Mucosa of descending colon (tissue), 3 donors: ENCODE measurements around the gene SYNE2. TPM values are rescaled to one million over a fixed set of nuclear protein-coding genes. Genes with fewer than 3 reads are reported as not detected.
A peak's percentile ranks its signal among the peaks of the same experiment; 100 is the strongest.

Experiments used
- ATAC-seq: fragments of 200-7000 bp; cut with Tn5 transposase; one replicate; pipeline ENCODE4 v1.9.1; 2020; ENCODE audit warnings: mild to moderate bottlenecking, moderate library complexity
- DNase-seq, 3 donors: peaks; one replicate each; pipeline ENCODE4 v3.0.0-alpha.2; 2020
- H3K36me3 ChIP-seq: fragments of 200-600 bp; one replicate; pipeline ENCODE4 v1.8.0; 2021; ENCODE audit warnings: low read depth, mild to moderate bottlenecking
- H3K4me1 ChIP-seq: fragments of 200-600 bp; one replicate; pipeline ENCODE4 v1.8.0; 2021; ENCODE audit warnings: low read depth, mild to moderate bottlenecking
- H3K4me3 ChIP-seq: fragments of 200-600 bp; one replicate; pipeline ENCODE4 v1.8.0; 2021; ENCODE audit warnings: mild to moderate bottlenecking
- H3K9me3 ChIP-seq: fragments of 200-600 bp; one replicate; pipeline ENCODE4 v1.8.0; 2021; ENCODE audit warnings: mild to moderate bottlenecking
- CTCF ChIP-seq: fragments of 200-600 bp; IDR thresholded peaks from one replicate; pipeline ENCODE4 v1.8.0; 2022; ENCODE audit warnings: antibody characterized with exemption, mild to moderate bottlenecking
- intact Hi-C, 2 donors: fragments of 100-400 bp; cut with DNase I in 1 of 2; cut with micrococcal nuclease in 1 of 2; formaldehyde crosslinking; loops; one replicate each; pipeline versions ENCODE4 v1.11.0 to v1.11.1; 2022; cut with DNase I, micrococcal nuclease
- total RNA-seq, 3 donors: library from RNA; stranded (reverse); fragmentation: NEBNext Ultra II Directional in 2 of 3; extraction: Animal tissue kit (Norgen Biotek cat#: 25700) in 2 of 3; gene quantifications; one replicate each; pipeline versions ENCODE4 v1.2.1 to v1.2.4, GENCODE V29; 2021 to 2023
- donor health status: DM: no; HTN: no; CAD: no; lungs with moderate emphysema.
- donor health status: DM: no; HTN: no; CAD: no.
- donor health status: DM: no; HTN: yes; CAD: no.

Gene SYNE2
- total RNA-seq, 3 donors from 2014 or later: 104 to 215 (median 174) TPM

GRCh38 chr14:63910583-63911363 lies 58.0 kb downstream of the SYNE2 start:
- intact Hi-C loops: no loop called here

GRCh38 chr14:63911404-63911803 lies 58.6 kb downstream of the SYNE2 start:
- Histone ChIP-seq H3K9me3 (no peaks in the 10 kb centered on the region), H3K36me3 (no peaks in the 10 kb centered on the region), H3K4me3 (no peak overlapping the region), H3K4me1 (no peaks in the 10 kb centered on the region)
- DNase-seq: no peak
- no peak for TF ChIP-seq CTCF
- ATAC-seq: no peak
- intact Hi-C loops: no loop called here

More at GRCh38 chr14:63910583-63911363, 58.0 kb downstream of the SYNE2 start:
- ATAC-seq (no peak), DNase-seq (no peak)
- no peak overlapping the region for H3K4me3 ChIP-seq
- H3K36me3 ChIP-seq: no peaks in the 10 kb centered on the region
- H3K4me1 ChIP-seq: no peaks in the 10 kb centered on the region
- no peaks in the 10 kb centered on the region for H3K9me3 ChIP-seq
- TF ChIP-seq CTCF: no peak

- Histone ChIP-seq H3K4me3 (no peak overlapping the region), H3K4me1 (no peaks in the 10 kb centered on the region), H3K36me3 (no peaks in the 10 kb centered on the region), H3K9me3 (no peaks in the 10 kb centered on the region)
- DNase-seq (no peak), ATAC-seq (no peak)
- TF ChIP-seq CTCF: no peak
- intact Hi-C loops: no loop called here
These were observed 59.5 kb downstream of the SYNE2 start for GRCh38 chr14:63912286-63912685.

- ATAC-seq: no peak
- DNase-seq: no peak
- Histone ChIP-seq H3K9me3 (no peaks in the 10 kb centered on the region), H3K4me3 (no peak overlapping the region), H3K36me3 (no peaks in the 10 kb centered on the region), H3K4me1 (peaks cover 9% of the 10 kb centered on the region)
- intact Hi-C loops: no loop called here
- TF ChIP-seq CTCF: no peak
These were observed 65.6 kb downstream of the SYNE2 start for GRCh38 chr14:63918411-63918810.

- H3K4me3 ChIP-seq: no peak overlapping the region
- TF ChIP-seq CTCF: no peak
- H3K4me1 ChIP-seq: peaks cover 9% of the 10 kb centered on the region
- peak in 1 of 3 donors; percentile 68 for DNase-seq
- H3K36me3 ChIP-seq: no peaks in the 10 kb centered on the region
- H3K9me3 ChIP-seq: no peaks in the 10 kb centered on the region
- peak; percentile 99 for ATAC-seq
- intact Hi-C loops: no loop called here
These were observed 70.1 kb downstream of the SYNE2 start for GRCh38 chr14:63922696-63923421.
